Neuron (in vitro differentiated cells): ENCODE data around the gene EXOC6.
A peak's percentile ranks its signal among the peaks of the same experiment; 100 is the strongest.

Experiments
- H2AFZ ChIP-seq: one replicate; pipeline ENCODE4 v1.6.1; 2013; ENCODE audit warnings: low read depth, mild to moderate bottlenecking, inconsistent platforms, low read length, moderate library complexity
- H3K27me3 ChIP-seq: one replicate; pipeline ENCODE4 v1.6.1; 2013; ENCODE audit warnings: low read length; ENCODE audit not compliant: insufficient read depth
- H3K36me3 ChIP-seq: one replicate; pipeline ENCODE4 v1.6.1; 2013; ENCODE audit warnings: low read length; ENCODE audit not compliant: insufficient read depth
- H3K4me1 ChIP-seq: one replicate; pipeline ENCODE4 v1.6.1; 2013; ENCODE audit warnings: low read length; ENCODE audit not compliant: insufficient read depth
- H3K4me3 ChIP-seq: 2 replicates; pipeline ENCODE4 v1.5.1; 2013; ENCODE audit warnings: mild to moderate bottlenecking, low read length, moderate library complexity
- H3K9me3 ChIP-seq: one replicate; pipeline ENCODE4 v1.6.1; 2013; ENCODE audit warnings: low read length

EXOC6 gene

GRCh38 chr10:93073539-93074146 is 225.3 kb downstream of the EXOC6 start, which contains the start of gene CYP26A1:
CYP26A1 (plus strand) TSS chr10:93073893; CDS start chr10:93073935, 42 bp downstream.
- Histone ChIP-seq H3K36me3 (peaks cover 3% of the 10 kb centered on the region), H2AFZ (peak within 1 kb of the TSS; percentile 85), H3K4me3 (peak within 1 kb of the TSS; percentile 80), H3K4me1 (peaks cover 57% of the 10 kb centered on the region), H3K9me3 (no peaks in the 10 kb centered on the region), H3K27me3 (peaks cover 12% of the 10 kb centered on the region)

DNA sequence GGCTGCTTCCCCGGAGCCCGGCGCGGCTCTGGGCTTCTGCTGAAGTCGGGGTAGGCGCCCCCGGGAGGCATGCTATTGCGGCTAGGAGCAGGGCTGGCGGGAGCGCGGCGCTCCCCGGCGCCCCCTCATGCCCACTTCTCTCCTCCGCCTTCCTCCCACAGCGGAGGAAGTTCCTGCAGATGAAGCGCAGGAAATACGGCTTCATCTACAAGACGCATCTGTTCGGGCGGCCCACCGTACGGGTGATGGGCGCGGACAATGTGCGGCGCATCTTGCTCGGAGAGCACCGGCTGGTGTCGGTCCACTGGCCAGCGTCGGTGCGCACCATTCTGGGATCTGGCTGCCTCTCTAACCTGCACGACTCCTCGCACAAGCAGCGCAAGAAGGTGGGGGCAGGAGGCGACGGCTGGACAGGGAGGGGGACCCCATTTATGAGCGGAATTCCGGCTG is 225.9 kb downstream of the EXOC6 start:
- peak overlapping the region; percentile 80 for H3K4me3 ChIP-seq
- peaks cover 12% of the 10 kb centered on the region for H3K27me3 ChIP-seq
- peak overlapping the region; percentile 85 for H2AFZ ChIP-seq
- peaks cover 3% of the 10 kb centered on the region for H3K36me3 ChIP-seq
- peaks cover 57% of the 10 kb centered on the region for H3K4me1 ChIP-seq
- no peaks in the 10 kb centered on the region for H3K9me3 ChIP-seq

DNA sequence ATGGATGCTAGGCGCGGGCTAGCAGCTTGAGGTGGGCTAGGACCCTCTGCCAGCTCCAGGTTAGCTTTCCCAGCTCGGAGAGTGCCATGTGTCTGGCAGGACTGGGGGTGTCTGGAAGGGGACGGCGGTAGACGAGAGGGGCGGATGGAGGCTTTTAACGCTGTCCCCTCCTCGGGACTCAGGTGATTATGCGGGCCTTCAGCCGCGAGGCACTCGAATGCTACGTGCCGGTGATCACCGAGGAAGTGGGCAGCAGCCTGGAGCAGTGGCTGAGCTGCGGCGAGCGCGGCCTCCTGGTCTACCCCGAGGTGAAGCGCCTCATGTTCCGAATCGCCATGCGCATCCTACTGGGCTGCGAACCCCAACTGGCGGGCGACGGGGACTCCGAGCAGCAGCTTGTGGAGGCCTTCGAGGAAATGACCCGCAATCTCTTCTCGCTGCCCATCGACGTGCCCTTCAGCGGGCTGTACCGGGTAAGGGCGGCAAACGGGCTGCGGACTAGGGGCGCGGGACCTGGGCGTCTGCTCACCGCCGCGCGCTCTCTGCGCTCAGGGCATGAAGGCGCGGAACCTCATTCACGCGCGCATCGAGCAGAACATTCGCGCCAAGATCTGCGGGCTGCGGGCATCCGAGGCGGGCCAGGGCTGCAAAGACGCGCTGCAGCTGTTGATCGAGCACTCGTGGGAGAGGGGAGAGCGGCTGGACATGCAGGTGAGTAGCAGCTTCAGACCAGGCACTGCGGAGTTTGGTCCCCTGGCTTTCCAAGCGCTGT is 226.5 kb downstream of the EXOC6 start:
- Histone ChIP-seq H2AFZ (peak overlapping the region; percentile 85), H3K4me3 (peak overlapping the region; percentile 80), H3K4me1 (peaks cover 57% of the 10 kb centered on the region), H3K36me3 (peaks cover 3% of the 10 kb centered on the region), H3K9me3 (no peaks in the 10 kb centered on the region), H3K27me3 (peaks cover 12% of the 10 kb centered on the region)

GRCh38 chr10:93075369-93076221 is 227.3 kb downstream of the EXOC6 start:
- Histone ChIP-seq H3K4me3 (peak overlapping the region; percentile 80), H3K36me3 (peaks cover 3% of the 10 kb centered on the region), H3K4me1 (peaks cover 54% of the 10 kb centered on the region), H3K27me3 (peaks cover 12% of the 10 kb centered on the region), H2AFZ (peak overlapping the region; percentile 85), H3K9me3 (no peaks in the 10 kb centered on the region)

GRCh38 chr10:93076871-93077270 is 228.6 kb downstream of the EXOC6 start:
- Histone ChIP-seq H3K27me3 (peaks cover 12% of the 10 kb centered on the region), H2AFZ (no peak overlapping the region), H3K4me3 (peak overlapping the region; percentile 80), H3K9me3 (no peaks in the 10 kb centered on the region), H3K36me3 (peaks cover 3% of the 10 kb centered on the region), H3K4me1 (peaks cover 46% of the 10 kb centered on the region)

DNA sequence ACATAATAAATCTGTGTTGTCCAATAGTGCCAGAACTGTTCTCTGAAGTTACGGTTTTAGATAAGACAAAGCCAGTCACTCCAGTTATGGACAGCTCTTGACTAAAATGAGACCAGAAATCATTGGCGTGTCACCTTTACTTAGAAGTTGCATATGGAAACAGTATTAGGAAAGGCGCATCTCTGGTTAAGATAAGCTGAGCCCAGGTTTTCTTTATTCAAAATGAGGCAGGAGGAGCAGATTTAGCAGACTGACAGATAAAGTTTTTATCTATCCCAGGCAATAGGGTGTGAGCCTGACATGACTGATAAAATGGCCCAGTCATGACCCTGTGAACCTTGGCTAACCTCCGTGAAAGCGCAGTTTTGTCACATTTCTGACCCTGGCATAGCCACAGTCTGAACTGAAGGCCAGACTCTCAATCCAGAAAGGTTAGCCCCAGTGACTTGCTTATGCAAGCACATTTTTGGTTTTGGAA is 229.6 kb downstream of the EXOC6 start:
- Histone ChIP-seq H3K36me3 (peaks cover 3% of the 10 kb centered on the region), H2AFZ (no peak overlapping the region), H3K9me3 (no peaks in the 10 kb centered on the region), H3K4me1 (peaks cover 37% of the 10 kb centered on the region), H3K4me3 (peak overlapping the region; percentile 17), H3K27me3 (peaks cover 5% of the 10 kb centered on the region)

DNA sequence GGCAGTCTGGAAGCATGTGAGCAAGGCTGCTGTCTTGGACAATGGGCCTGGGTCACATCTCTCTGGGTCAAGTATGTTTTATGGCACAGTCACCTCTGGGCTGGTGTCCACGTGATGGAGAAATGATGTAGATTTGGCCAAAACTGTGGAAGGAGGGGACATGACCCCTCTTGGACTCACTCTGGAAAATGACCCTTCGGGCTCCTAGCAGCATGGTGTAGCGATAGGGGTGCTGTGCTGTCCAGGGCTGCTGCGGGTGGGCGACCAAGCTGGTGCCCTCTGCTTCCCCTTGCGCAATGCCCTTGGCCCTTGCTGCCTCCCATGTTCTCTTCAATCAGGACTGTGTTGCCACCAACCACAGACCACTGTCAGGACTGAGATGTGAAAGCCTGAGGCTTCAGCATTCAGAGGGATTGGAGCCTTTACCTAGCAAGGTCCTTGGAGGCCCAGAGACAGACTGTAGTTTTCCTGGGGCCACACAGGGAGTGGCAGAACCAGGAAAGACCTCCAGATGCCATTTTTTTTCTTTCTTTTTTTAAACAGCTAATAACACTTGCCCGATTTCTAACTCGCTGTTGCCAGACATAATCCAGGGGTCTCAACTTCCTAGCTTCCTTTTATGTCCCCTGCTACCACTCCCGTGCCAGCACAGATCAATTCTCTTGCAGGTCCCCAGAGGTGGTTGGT is 231.5 kb downstream of the EXOC6 start:
- Histone ChIP-seq H3K27me3 (peaks cover 5% of the 10 kb centered on the region), H2AFZ (no peak overlapping the region)

GRCh38 chr10:93080350-93081046 is 232.2 kb downstream of the EXOC6 start:
- H3K27me3 ChIP-seq = peaks cover 3% of the 10 kb centered on the region
- no peak overlapping the region for H2AFZ ChIP-seq
- peaks cover 3% of the 10 kb centered on the region for H3K36me3 ChIP-seq
- H3K4me3 ChIP-seq = no peak overlapping the region
- H3K4me1 ChIP-seq = peaks cover 22% of the 10 kb centered on the region
- no peaks in the 10 kb centered on the region for H3K9me3 ChIP-seq

More for the DNA sequence above, 231.5 kb downstream of the EXOC6 start:
- Histone ChIP-seq H3K36me3 (peaks cover 3% of the 10 kb centered on the region), H3K4me1 (peaks cover 27% of the 10 kb centered on the region), H3K9me3 (no peaks in the 10 kb centered on the region), H3K4me3 (no peak overlapping the region)

- Histone ChIP-seq H3K9me3 (no peaks in the 10 kb centered on the region), H3K4me1 (peaks cover 17% of the 10 kb centered on the region), H2AFZ (no peak overlapping the region), H3K36me3 (peaks cover 3% of the 10 kb centered on the region), H3K27me3 (peaks cover 3% of the 10 kb centered on the region), H3K4me3 (no peak overlapping the region)
These were observed 233.0 kb downstream of the EXOC6 start for GRCh38 chr10:93081318-93081717.

DNA sequence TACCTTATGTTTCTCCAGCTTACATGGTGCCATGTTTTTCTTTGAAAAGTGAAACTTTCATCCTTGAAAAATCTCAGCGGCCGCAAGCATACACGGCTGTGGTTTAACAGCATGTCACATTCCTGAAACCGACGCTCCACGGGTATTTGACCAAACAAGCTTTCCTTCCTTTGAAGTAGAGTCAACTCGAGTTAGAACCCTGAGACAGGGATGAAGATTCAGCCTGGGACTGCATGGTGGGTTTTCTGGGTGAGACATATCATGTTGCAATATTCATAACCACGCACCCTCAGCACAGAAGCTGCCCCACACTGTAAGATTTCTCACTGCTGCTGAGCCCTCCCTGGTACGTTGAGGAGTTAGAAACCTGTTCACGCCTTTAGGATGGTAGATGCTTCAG is 233.5 kb downstream of the EXOC6 start:
- Histone ChIP-seq H3K4me3 (no peak overlapping the region), H3K9me3 (no peaks in the 10 kb centered on the region), H3K27me3 (peaks cover 3% of the 10 kb centered on the region), H2AFZ (no peak overlapping the region), H3K36me3 (peaks cover 3% of the 10 kb centered on the region), H3K4me1 (peaks cover 12% of the 10 kb centered on the region)

- Histone ChIP-seq H3K4me1 (peaks cover 4% of the 10 kb centered on the region), H3K27me3 (peaks cover 3% of the 10 kb centered on the region), H3K9me3 (no peaks in the 10 kb centered on the region), H2AFZ (no peak overlapping the region), H3K4me3 (no peak overlapping the region), H3K36me3 (no peaks in the 10 kb centered on the region)
These were observed 235.6 kb downstream of the EXOC6 start for GRCh38 chr10:93083743-93084539.
